Thyroid gland (tissue), 4 donors: ENCODE measurements around the gene FRMD4A. TPM values are rescaled to one million over a fixed set of nuclear protein-coding genes. Genes with fewer than 3 reads are reported as not detected.

Source experiments
- DNase-seq, 2 donors: peaks; one replicate each; pipeline ENCODE4 v3.0.0-alpha.2; 2019
- H3K27ac ChIP-seq, 3 donors: fragments of 200-600 bp; sonication (generic); 1 replicate in 2 of 3; 2 replicates in 1 of 3; pipeline ENCODE4 v1.5.1; 2016 to 2019; ENCODE audit warnings: mild to moderate bottlenecking in 1 of 3, moderate library complexity in 1 of 3
- H3K27me3 ChIP-seq: fragments of 200-600 bp; sonication (generic); one replicate; pipeline ENCODE4 v1.5.1; 2019
- H3K36me3 ChIP-seq, 2 donors: fragments of 200-600 bp; sonication (generic); one replicate each; pipeline ENCODE4 v1.5.1; 2016 to 2019
- H3K4me1 ChIP-seq, 2 donors: fragments of 200-600 bp; sonication (generic); one replicate each; pipeline ENCODE4 v1.5.1; 2017 to 2019
- H3K4me3 ChIP-seq, 3 donors: fragments of 200-600 bp; sonication (generic); replicated peaks in 1 of 3; 1 replicate in 2 of 3; 2 replicates in 1 of 3; pipeline ENCODE4 v1.5.1; 2016; ENCODE audit warnings: mild to moderate bottlenecking in 1 of 3
- H3K9me3 ChIP-seq: fragments of 200-600 bp; sonication (generic); one replicate; pipeline ENCODE4 v1.5.1; 2017
- POLR2A ChIP-seq, 2 donors: fragments of 450-650 bp; IDR thresholded peaks; one replicate each; pipeline ENCODE4 v1.6.1; 2017; ENCODE audit warnings: antibody characterized with exemption in 2 of 2, mild to moderate bottlenecking in 2 of 2, moderate library complexity in 1 of 2
- WGBS, 2 donors: methylation state at CpG; one replicate each; pipeline ENCODE4 v1.1.5; 2017; 5-methylcytosine and 5-hydroxymethylcytosine counted together
- intact Hi-C: fragments of 100-400 bp; cut with DNase I; formaldehyde crosslinking; loops from one replicate; pipeline ENCODE4 v1.15.1; 2023
- total RNA-seq, 4 donors: library from RNA; depleted of rRNA; stranded (reverse); fragments of >200 nt; gene quantifications; one replicate each; pipeline ENCODE4 v1.2.3, GENCODE V29; 2016
- TF ChIP-seq, protein P1 (sequence below), 6 experiments: fragments of 200-600 bp in 3 of 6; fragments of 450-650 bp in 3 of 6; sonication (generic) in 3 of 6; IDR thresholded peaks; one replicate each; pipeline ENCODE4 v1.5.1; 2016 to 2019; ENCODE audit warnings: antibody characterized with exemption in 6 of 6, mild to moderate bottlenecking in 2 of 6, inconsistent platforms in 1 of 6, moderate library complexity in 1 of 6

FRMD4A gene
- total RNA-seq, 4 donors from 2014 or later: 10.6 to 18.6 (median 16.3) TPM

DNA sequence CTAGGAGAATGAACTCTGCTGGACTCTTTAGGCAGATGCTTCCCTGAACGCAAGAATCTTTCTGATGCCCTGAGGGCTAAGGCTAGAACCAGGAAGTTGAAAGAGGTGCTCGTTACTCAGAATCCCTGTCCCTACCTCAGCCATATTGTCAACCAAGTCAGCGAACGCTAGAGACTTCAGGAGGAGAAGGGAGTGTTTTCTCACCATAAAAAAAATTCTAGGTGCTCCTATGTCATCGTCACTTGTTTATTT lies 384.6 kb downstream of the FRMD4A start:
- no peaks in the 10 kb centered on the region for H3K4me1 ChIP-seq
- H3K4me3 ChIP-seq: no peak overlapping the region
- TF ChIP-seq, protein P1, sequence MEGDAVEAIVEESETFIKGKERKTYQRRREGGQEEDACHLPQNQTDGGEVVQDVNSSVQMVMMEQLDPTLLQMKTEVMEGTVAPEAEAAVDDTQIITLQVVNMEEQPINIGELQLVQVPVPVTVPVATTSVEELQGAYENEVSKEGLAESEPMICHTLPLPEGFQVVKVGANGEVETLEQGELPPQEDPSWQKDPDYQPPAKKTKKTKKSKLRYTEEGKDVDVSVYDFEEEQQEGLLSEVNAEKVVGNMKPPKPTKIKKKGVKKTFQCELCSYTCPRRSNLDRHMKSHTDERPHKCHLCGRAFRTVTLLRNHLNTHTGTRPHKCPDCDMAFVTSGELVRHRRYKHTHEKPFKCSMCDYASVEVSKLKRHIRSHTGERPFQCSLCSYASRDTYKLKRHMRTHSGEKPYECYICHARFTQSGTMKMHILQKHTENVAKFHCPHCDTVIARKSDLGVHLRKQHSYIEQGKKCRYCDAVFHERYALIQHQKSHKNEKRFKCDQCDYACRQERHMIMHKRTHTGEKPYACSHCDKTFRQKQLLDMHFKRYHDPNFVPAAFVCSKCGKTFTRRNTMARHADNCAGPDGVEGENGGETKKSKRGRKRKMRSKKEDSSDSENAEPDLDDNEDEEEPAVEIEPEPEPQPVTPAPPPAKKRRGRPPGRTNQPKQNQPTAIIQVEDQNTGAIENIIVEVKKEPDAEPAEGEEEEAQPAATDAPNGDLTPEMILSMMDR (IDR thresholded peaks at IDR 0.05): no peak
- TF ChIP-seq POLR2A (IDR thresholded peaks at IDR 0.05): no peak
- no peaks in the 10 kb centered on the region for H3K9me3 ChIP-seq
- no peak for DNase-seq
- no peaks in the 10 kb centered on the region for H3K27me3 ChIP-seq
- intact Hi-C loops: no loop called here
- H3K36me3 ChIP-seq: no peaks in the 10 kb centered on the region
- WGBS, 2 donors: 83 to 87% methylated on average over 5 of the region's 5 CpGs
- H3K27ac ChIP-seq: no peak overlapping the region

DNA sequence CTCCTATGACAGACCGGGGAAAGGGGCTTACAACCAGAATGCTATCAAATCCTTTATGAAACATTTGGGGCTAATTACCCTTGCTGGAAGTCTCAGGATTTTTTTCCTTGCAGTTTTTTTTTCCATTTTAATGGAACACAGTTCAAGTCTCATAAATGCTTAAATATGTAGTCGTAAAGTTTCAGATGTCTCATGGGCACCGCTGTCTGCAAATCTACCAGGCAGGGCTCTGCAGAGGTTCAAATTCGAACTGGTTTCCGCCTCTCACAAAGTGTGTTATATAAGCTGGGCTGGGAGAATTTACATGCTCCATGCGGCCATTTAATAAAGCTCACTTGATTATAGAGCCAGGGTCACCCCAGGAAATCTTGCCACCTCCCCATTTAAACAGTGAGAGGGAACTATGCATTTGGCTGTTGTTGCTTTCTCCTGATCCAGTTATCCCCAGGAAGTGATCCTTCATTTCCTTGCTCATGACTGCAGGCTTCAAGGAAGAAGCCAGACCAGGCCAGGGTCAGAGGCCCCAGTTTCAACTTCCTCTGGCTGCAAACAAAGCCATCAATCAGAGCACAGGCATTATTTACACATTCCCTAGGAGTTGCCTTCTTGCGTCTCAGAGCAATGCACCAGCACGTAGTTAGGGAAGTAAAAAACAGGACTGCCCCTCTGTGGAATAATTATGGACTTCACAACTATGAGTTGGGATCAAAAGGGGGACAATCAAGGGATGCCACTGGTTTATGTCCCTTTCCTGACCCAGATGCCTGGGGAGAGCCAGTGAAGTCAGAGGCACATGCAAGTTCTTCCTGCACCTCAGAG lies 385.1 kb downstream of the FRMD4A start:
- Histone ChIP-seq H3K4me3 (no peak overlapping the region), H3K9me3 (no peaks in the 10 kb centered on the region), H3K27ac (no peak overlapping the region), H3K27me3 (no peaks in the 10 kb centered on the region), H3K4me1 (no peaks in the 10 kb centered on the region), H3K36me3 (no peaks in the 10 kb centered on the region)
- intact Hi-C loops: no loop called here
- no peak for TF ChIP-seq POLR2A (IDR thresholded peaks at IDR 0.05)
- TF ChIP-seq, protein P1 (IDR thresholded peaks at IDR 0.05): no peak
- DNase-seq: no peak
- WGBS, 2 donors: 74 to 90% methylated on average over 8 of the region's 8 CpGs

DNA sequence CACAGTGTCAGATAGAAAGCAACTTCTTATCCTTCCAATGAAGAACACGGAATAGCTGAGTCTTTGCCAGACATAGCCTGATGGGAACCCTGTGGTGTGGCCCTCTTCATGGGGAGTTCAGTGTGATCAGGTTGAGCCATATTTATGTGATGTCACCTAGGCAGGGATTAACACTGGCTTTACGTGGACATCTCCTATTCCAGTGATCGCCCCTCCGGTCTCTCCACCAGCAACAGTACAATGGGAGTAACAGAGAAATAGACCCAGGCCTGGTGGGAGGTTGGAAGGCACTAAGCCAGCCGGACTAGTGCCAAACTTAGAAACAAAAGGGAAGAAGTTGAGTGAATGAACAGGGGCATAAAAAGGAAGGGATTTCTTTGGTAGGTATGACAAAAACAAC lies 385.9 kb downstream of the FRMD4A start:
- Histone ChIP-seq H3K9me3 (no peaks in the 10 kb centered on the region), H3K27ac (no peak overlapping the region), H3K27me3 (no peaks in the 10 kb centered on the region), H3K36me3 (no peaks in the 10 kb centered on the region), H3K4me1 (peaks cover 0 to 3% of the 10 kb centered on the region in 2 donors), H3K4me3 (no peak overlapping the region)
- TF ChIP-seq POLR2A (IDR thresholded peaks at IDR 0.05): no peak
- TF ChIP-seq, protein P1 (IDR thresholded peaks at IDR 0.05): no peak
- no peak for DNase-seq
- intact Hi-C loops: no loop called here
- WGBS, 2 donors: 87 to 92% methylated on average over 5 of the region's 5 CpGs

- Histone ChIP-seq H3K27me3 (no peaks in the 10 kb centered on the region), H3K4me1 (peaks cover 8 to 13% of the 10 kb centered on the region in 2 donors), H3K9me3 (no peaks in the 10 kb centered on the region), H3K36me3 (no peaks in the 10 kb centered on the region), H3K4me3 (no peak overlapping the region), H3K27ac (no peak overlapping the region)
- intact Hi-C loops: no loop called here
- 91 to 94% methylated on average over 8 of the region's 8 CpGs for WGBS, 2 donors
- no peak for DNase-seq
- no peak for TF ChIP-seq POLR2A (IDR thresholded peaks at IDR 0.05)
- TF ChIP-seq, protein P1 (IDR thresholded peaks at IDR 0.05): no peak
Measured at GRCh38 chr10:13943735-13944398, 386.9 kb downstream of the FRMD4A start.

- WGBS, 2 donors: 76 to 93% methylated on average over 5 of the region's 5 CpGs
- no peak overlapping the region for H3K4me3 ChIP-seq
- no peaks in the 10 kb centered on the region for H3K9me3 ChIP-seq
- no peak for TF ChIP-seq POLR2A (IDR thresholded peaks at IDR 0.05)
- TF ChIP-seq, protein P1 (IDR thresholded peaks at IDR 0.05): no peak
- H3K27me3 ChIP-seq: no peaks in the 10 kb centered on the region
- intact Hi-C loops: no loop called here
- peaks cover 17 to 28% of the 10 kb centered on the region in 2 donors for H3K4me1 ChIP-seq
- no peaks in the 10 kb centered on the region for H3K36me3 ChIP-seq
- no peak for DNase-seq
- H3K27ac ChIP-seq: no peak overlapping the region
Measured at GRCh38 chr10:13942035-13942434, 388.7 kb downstream of the FRMD4A start.
